Measurements from ENCODE around the gene API5.

GRCh38 chr11:43270468-43270867 is 41.3 kb upstream of the API5 start:
- TF ChIP-seq POLR2AphosphoS5 (IDR thresholded peaks at IDR 0.05) (no peak), POLR2A (IDR thresholded peaks at IDR 0.05) (no peak)
- TF ChIP-seq, protein P1, sequence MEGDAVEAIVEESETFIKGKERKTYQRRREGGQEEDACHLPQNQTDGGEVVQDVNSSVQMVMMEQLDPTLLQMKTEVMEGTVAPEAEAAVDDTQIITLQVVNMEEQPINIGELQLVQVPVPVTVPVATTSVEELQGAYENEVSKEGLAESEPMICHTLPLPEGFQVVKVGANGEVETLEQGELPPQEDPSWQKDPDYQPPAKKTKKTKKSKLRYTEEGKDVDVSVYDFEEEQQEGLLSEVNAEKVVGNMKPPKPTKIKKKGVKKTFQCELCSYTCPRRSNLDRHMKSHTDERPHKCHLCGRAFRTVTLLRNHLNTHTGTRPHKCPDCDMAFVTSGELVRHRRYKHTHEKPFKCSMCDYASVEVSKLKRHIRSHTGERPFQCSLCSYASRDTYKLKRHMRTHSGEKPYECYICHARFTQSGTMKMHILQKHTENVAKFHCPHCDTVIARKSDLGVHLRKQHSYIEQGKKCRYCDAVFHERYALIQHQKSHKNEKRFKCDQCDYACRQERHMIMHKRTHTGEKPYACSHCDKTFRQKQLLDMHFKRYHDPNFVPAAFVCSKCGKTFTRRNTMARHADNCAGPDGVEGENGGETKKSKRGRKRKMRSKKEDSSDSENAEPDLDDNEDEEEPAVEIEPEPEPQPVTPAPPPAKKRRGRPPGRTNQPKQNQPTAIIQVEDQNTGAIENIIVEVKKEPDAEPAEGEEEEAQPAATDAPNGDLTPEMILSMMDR (IDR thresholded peaks at IDR 0.05), result no peak
